HFF-Myc (cell line): Measurements from ENCODE around the gene ENOX1.
"Not testable (repeated sequence)": the region's sequence is repeated elsewhere in the genome, so short reads cannot be mapped to it uniquely, and the experiment has no call there.

Source experiments
- DNase-seq: peaks from one replicate; pipeline ENCODE4 v3.0.0-alpha.2; 2011; ENCODE audit warnings: low read depth; ENCODE audit errors: extremely low read depth
- H3K4me3 ChIP-seq: replicated peaks from 2 replicates; pipeline ENCODE4 v1.5.1; 2011; ENCODE audit warnings: low read depth, mild to moderate bottlenecking, control low read depth, low read length
- TF ChIP-seq, protein P1 (sequence below): IDR thresholded peaks from 2 replicates; pipeline ENCODE4 v1.5.1; 2012; ENCODE audit warnings: mild to moderate bottlenecking, low read depth, low read length, control low read depth; ENCODE audit errors: missing control alignments

The ENOX1 gene

DNA sequence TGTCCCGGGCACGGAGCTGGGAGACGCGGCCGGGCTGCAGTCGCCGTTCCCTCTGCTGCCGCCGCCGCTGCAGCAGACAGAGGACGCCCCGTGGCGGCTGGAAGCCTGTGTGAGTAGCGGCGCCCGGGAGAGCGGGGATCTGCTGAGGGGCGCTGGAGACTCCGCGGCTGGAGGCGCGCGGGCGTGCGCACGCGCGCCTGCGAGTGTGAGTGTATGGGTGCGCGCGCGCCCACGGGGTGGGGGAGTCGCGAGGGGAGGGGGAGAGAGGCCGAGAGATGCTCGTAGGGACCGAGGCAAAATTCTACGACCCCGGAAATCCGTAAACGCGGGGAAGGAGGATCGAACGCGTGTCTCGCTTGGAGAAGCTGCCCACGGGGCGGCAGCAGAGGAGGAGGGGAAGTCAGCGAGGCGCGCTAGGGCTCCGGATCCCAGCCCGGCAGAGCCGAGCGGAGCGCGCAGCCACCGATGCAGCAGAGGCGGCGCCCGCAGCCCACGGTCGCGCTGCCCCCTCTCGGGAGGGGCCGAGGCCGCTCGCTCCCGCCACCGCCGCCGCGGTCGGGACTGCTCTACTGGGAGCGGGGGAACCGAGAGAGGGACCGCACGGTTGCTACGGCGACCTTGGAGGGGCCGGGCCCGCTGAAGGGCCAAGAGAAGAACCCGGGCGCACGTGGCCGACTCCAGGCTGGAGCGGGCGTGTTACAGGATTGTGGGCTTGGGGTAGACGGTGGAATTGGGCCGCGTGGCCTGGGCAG, at the start of gene ENOX1:
Gene ENOX1, minus strand, starts transcription at position 207 of the 752 bp plus-strand sequence.
- peak within 1 kb of the TSS; percentile 60 for H3K4me3 ChIP-seq
- TF ChIP-seq, protein P1, sequence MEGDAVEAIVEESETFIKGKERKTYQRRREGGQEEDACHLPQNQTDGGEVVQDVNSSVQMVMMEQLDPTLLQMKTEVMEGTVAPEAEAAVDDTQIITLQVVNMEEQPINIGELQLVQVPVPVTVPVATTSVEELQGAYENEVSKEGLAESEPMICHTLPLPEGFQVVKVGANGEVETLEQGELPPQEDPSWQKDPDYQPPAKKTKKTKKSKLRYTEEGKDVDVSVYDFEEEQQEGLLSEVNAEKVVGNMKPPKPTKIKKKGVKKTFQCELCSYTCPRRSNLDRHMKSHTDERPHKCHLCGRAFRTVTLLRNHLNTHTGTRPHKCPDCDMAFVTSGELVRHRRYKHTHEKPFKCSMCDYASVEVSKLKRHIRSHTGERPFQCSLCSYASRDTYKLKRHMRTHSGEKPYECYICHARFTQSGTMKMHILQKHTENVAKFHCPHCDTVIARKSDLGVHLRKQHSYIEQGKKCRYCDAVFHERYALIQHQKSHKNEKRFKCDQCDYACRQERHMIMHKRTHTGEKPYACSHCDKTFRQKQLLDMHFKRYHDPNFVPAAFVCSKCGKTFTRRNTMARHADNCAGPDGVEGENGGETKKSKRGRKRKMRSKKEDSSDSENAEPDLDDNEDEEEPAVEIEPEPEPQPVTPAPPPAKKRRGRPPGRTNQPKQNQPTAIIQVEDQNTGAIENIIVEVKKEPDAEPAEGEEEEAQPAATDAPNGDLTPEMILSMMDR = peak; percentile 4
- no peak for DNase-seq

DNA sequence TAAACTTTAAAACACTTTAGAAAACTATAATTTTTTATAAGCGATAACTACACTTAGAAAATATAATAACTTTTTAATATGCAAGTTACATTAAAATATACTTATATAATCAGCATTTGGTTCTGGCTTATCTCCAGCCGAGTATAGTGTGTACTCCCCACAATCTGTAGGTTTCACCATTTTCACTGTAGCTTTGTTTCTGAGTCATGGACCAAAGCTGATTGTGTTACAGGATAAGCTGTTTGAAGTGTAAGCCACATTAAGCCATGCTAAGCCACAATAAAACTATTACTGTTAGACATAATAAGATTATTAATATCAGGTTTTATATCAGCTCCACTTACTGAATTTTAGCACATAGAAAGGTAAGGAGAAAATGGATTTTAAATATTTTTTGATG, 48.9 kb upstream of the ENOX1 start:
- no peak overlapping the region for H3K4me3 ChIP-seq
- TF ChIP-seq, protein P1 = no peak
- no peak for DNase-seq

DNA sequence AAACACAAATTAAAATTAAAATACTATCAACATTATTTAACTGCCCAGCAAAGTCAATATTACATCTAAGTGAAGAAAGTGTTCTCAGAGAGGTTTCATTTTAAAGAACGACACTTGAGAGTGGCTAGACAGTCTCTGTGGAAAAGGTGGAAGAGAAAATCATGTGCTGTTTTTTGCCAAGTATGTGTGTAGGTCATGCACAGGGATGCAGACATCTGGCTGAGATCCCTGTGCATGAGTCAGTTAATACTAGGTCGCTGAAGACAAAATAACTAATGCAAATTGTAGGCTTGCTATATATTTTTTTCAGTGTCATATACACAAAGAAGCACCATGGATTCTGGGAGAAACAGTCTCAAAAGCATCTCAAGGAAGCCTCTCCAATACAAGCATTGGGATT, 44.3 kb upstream of the ENOX1 start:
- DNase-seq = no peak
- TF ChIP-seq, protein P1 = no peak
- H3K4me3 ChIP-seq = no peak overlapping the region

DNA sequence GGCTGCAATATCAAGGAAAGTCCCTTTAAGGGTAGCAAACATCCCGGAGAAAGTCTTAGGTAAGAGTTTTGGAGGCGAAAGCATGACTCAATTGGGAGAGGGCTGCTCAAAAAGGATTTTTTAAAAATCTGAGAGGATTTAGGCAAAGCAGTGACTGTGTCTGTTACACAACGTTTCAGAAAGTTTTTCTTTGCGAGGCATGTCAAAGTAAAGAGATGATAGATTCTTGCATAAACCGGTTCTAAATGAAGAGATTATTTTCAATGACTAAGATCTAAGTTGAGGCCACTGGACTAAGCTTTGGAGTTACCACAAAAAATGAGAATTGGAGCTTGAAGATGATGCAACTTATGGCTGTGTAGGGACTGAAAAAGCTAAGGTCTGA, 43.7 kb upstream of the ENOX1 start:
- TF ChIP-seq, protein P1 = no peak

DNA sequence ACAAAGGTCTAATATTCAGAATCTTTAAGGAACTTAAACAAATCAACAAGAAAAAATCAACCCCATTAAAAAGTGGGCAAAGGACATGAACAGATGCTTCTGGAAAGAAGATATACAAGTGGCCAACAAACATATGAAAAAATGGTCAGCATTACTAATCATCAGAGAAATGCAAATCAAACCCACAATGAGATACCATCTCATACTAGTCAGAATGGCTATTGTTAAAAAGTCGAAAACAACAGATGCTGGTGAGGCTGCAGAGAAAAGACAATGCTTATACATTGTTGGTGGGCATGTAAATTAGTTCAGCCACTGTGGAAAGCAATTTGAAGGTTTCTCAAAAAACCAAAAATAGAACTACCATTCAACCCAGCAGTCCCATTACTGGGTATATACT, 37.9 kb upstream of the ENOX1 start:
- DNase-seq, H3K4me3 ChIP-seq: not testable (repeated sequence)

More for the DNA sequence above, 43.7 kb upstream of the ENOX1 start:
- DNase-seq = no peak
- H3K4me3 ChIP-seq = no peak overlapping the region

DNA sequence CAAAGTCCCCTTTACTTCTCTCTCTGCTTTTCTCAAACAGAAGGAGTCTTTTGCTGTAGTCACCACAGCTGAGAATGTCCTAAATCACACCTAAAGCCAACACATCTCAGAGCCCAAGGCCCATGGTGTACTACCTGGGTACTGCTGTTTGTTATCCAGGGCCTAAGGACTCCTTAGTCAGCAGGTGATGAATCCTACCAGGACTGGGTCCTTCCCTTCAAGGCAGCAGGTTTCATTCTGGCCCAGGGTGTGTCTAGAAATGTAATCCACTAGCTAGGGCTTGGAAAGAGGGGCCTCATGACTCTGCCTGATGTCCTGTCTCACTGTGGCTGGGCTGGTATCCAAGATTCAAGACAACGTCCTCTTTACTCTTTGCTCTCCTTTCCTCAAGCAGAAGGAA, 36.2 kb upstream of the ENOX1 start:
- TF ChIP-seq, protein P1 = no peak
- no peak for DNase-seq
- no peak overlapping the region for H3K4me3 ChIP-seq

DNA sequence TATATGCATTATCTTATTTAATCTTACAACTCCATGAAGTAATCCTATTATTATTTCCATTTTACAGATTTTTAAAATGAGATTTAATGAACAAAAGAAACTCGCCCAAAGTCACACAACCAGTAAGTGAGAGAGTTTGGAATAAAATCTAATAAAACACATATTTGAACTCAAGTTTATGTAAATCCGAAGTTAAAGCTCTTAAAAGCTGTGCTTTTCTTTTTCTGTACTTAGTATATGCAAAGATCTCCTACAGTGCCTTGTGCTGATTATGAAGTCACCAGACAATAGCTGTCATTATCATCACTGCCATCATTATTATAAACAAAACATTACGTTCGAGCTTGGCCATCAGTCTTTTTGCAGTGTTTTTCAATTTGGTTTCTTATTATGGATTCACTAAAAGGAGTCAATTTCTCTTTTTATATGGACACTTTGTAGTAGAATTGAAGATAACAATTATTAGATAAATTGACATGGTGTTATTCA, 29.7 kb upstream of the ENOX1 start:
- TF ChIP-seq, protein P1 = no peak
- H3K4me3 ChIP-seq = no peak overlapping the region
- DNase-seq = no peak
